OCI-LY1 (cell line): ENCODE data around the gene CBLIF.

Experiments used
- CTCF ChIP-seq: fragments of 200-600 bp; sonication (generic), shearing (Covaris generic); IDR thresholded peaks from 2 replicates; pipeline ENCODE4 v1.5.1; 2017; ENCODE audit warnings: mild to moderate bottlenecking, antibody characterized with exemption, low read length, moderate library complexity, mixed read lengths
- EZH2 ChIP-seq: fragments of 200-600 bp; sonication (generic), shearing (Covaris generic); IDR thresholded peaks from 2 replicates; pipeline ENCODE4 v1.8.0; 2017; ENCODE audit warnings: borderline replicate concordance, mixed run types, mild to moderate bottlenecking, antibody characterized with exemption, low read length, moderate library complexity, mixed read lengths

GRCh38 chr11:59883597-59883996 lies 38.3 kb upstream of the CBLIF start:
- TF ChIP-seq CTCF (no peak), EZH2 (no peak)
